ENCODE results near the gene KCNQ5. TPM values are rescaled to one million over a fixed set of nuclear protein-coding genes. Genes with fewer than 3 reads are reported as not detected.

Gene KCNQ5
- total RNA-seq, 4 donors from 2014 or later = 0.14 to 1.2 (median 0.48) TPM; not detected in 1

DNA sequence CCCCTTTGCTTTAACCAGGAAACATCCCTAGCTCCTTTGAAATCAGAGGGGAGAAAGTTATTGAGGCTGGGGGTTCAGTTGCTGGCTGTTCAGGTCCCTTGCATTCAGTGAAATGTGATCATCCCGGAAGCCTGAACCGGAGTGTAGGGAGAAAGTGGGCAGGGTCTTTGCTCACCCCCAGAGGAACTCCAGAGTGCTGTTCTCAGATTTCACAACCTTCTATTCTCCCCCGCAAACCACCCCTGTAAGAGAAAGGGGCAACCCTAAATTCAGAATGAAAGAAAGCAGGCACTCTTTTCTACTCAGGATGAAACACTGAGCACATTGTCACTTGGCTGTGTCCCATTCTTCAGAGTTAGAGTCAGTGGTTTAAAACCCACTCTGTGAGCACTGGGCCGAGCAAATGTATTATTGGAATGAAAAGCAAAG is 463.6 kb downstream of the KCNQ5 start:
- no peaks in the 10 kb centered on the region for H3K9me3 ChIP-seq
- in situ Hi-C loops (cut with MboI; ENCODE audit: low pct_ligation_motif_present in 1 of 4, low pct_unique_long_range_greater_than_20kb in 1 of 4, low sequenced_read_pairs in 3 of 4) = no loop called here
- no peaks in the 10 kb centered on the region for H3K4me1 ChIP-seq
- H3K4me3 ChIP-seq = no peak overlapping the region
- no peaks in the 10 kb centered on the region for H3K27me3 ChIP-seq
- TF ChIP-seq, protein P1, sequence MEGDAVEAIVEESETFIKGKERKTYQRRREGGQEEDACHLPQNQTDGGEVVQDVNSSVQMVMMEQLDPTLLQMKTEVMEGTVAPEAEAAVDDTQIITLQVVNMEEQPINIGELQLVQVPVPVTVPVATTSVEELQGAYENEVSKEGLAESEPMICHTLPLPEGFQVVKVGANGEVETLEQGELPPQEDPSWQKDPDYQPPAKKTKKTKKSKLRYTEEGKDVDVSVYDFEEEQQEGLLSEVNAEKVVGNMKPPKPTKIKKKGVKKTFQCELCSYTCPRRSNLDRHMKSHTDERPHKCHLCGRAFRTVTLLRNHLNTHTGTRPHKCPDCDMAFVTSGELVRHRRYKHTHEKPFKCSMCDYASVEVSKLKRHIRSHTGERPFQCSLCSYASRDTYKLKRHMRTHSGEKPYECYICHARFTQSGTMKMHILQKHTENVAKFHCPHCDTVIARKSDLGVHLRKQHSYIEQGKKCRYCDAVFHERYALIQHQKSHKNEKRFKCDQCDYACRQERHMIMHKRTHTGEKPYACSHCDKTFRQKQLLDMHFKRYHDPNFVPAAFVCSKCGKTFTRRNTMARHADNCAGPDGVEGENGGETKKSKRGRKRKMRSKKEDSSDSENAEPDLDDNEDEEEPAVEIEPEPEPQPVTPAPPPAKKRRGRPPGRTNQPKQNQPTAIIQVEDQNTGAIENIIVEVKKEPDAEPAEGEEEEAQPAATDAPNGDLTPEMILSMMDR (IDR thresholded peaks at IDR 0.05) = no peak
- no peak for TF ChIP-seq POLR2AphosphoS5 (IDR thresholded peaks at IDR 0.05)
- no peak for TF ChIP-seq POLR2A (IDR thresholded peaks at IDR 0.05)
- no peak for DNase-seq
- H3K36me3 ChIP-seq = no peaks in the 10 kb centered on the region
- 24 to 51% methylated on average over 2 to 4 of the region's 4 CpGs for WGBS, 2 donors (ENCODE audit: low coverage in 1 of 2)
- intact Hi-C loops (cut with DNase I; ENCODE audit: low total_unique reads) = no loop called here
- H3K27ac ChIP-seq = no peak overlapping the region

DNA sequence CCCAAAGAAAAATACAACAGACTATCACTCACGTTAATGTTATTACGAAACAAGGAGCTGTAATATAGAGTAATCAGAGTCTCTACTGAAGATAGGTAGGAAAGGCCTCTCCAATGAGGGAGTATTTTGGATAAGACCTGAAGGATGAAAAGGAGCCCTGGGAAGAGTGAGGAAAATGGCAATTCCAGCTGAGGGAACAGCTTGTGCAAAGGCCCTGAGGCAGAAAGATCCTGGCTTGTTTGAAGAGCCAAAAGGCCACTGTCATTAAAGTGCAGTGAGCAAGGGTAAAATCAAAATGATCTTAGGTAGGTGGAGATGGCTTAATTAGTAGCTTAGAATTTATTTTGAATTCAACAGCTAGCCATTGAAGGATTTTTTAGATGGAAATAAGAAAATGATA is 464.9 kb downstream of the KCNQ5 start:
- intact Hi-C loops (cut with DNase I; ENCODE audit: low total_unique reads) (no loop called here), in situ Hi-C loops (cut with MboI; ENCODE audit: low pct_ligation_motif_present in 1 of 4, low pct_unique_long_range_greater_than_20kb in 1 of 4, low sequenced_read_pairs in 3 of 4) (no loop called here)
- no peaks in the 10 kb centered on the region for H3K27me3 ChIP-seq
- no peak overlapping the region for H3K27ac ChIP-seq
- H3K9me3 ChIP-seq = no peaks in the 10 kb centered on the region
- no peaks in the 10 kb centered on the region for H3K36me3 ChIP-seq
- WGBS, 2 donors (ENCODE audit: low coverage in 1 of 2) = 75 to 85% methylated on average over 2 of the region's 2 CpGs
- H3K4me1 ChIP-seq = no peaks in the 10 kb centered on the region
- DNase-seq = no peak
- TF ChIP-seq POLR2A (IDR thresholded peaks at IDR 0.05) (no peak), POLR2AphosphoS5 (IDR thresholded peaks at IDR 0.05) (no peak), EP300 (IDR thresholded peaks at IDR 0.05; ENCODE audit: low read depth) (no peak)
- TF ChIP-seq, protein P1 (IDR thresholded peaks at IDR 0.05) = no peak
- H3K4me3 ChIP-seq = no peak overlapping the region

DNA sequence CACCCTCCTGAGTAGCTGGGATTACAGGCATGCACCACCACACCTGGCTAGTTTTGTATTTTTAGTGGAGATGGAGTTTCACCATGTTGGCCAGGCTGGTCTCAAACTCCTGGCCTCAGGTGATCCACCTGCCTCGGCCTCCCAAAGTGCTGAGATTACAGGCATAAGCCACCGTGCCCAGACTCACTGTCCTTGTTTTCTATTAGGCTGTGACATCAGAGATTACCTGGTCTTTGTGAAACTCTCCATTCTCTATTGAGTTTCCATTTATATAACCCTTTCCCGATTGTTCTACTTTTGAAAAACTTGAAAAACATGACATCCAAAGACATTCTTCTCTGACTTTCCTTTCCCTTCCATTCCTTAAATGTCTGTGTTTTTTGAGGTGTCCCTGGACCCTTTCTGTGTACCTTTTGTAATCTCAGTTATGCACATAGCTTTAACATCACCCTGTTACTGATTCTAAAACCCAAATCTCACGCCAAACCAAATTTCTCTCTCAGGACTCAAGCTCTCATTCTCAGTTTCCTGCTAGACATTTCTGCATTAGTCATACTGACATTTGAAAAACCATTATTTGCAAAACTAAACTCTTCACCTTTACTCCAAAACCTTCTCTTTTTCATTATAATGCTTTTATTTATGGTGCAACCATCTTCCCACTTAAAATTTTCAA is 466.4 kb downstream of the KCNQ5 start:
- H3K4me3 ChIP-seq = no peak overlapping the region
- no peak for DNase-seq
- intact Hi-C loops (cut with DNase I; ENCODE audit: low total_unique reads) (no loop called here), in situ Hi-C loops (cut with MboI; ENCODE audit: low pct_ligation_motif_present in 1 of 4, low pct_unique_long_range_greater_than_20kb in 1 of 4, low sequenced_read_pairs in 3 of 4) (no loop called here)
- H3K36me3 ChIP-seq = no peaks in the 10 kb centered on the region
- H3K27me3 ChIP-seq = no peaks in the 10 kb centered on the region
- H3K4me1 ChIP-seq = no peaks in the 10 kb centered on the region
- no peaks in the 10 kb centered on the region for H3K9me3 ChIP-seq
- WGBS, 2 donors (ENCODE audit: low coverage in 1 of 2) = 77 to 92% methylated on average over 2 to 4 of the region's 4 CpGs
- no peak overlapping the region for H3K27ac ChIP-seq
- TF ChIP-seq POLR2A (IDR thresholded peaks at IDR 0.05) = no peak
- TF ChIP-seq EP300 (IDR thresholded peaks at IDR 0.05; ENCODE audit: low read depth) = no peak
- TF ChIP-seq, protein P1 (IDR thresholded peaks at IDR 0.05) = no peak
- TF ChIP-seq POLR2AphosphoS5 (IDR thresholded peaks at IDR 0.05) = no peak

DNA sequence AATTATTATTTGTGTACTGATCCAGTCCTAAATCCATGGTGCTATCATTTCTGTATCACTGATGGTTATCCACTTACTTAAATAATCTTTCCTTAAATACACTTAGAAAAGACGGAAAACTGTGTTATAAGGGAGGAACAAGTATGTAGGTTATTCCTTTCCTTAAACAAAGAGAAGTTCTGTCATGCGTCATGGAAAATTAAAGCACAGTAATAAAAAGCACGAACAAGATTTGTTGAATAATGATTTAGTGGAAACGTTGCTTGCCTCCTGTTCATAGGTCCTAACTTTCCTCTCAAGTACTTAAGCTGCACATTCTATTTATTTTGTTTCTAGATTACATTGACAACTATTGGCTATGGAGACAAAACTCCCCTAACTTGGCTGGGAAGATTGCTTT is 483.1 kb downstream of the KCNQ5 start:
- TF ChIP-seq, protein P1 (IDR thresholded peaks at IDR 0.05) = no peak
- TF ChIP-seq POLR2A (IDR thresholded peaks at IDR 0.05) = no peak
- no peak for TF ChIP-seq EP300 (IDR thresholded peaks at IDR 0.05; ENCODE audit: low read depth)
- no peak for TF ChIP-seq POLR2AphosphoS5 (IDR thresholded peaks at IDR 0.05)
- intact Hi-C loops (cut with DNase I; ENCODE audit: low total_unique reads) (no loop called here), in situ Hi-C loops (cut with MboI; ENCODE audit: low pct_ligation_motif_present in 1 of 4, low pct_unique_long_range_greater_than_20kb in 1 of 4, low sequenced_read_pairs in 3 of 4) (loop anchor here in 1 of 4 donors (25.0 kb wide), 1 partner anchor 493 kb away; the partner anchor contains the start of gene KCNQ5)
- Histone ChIP-seq H3K4me3 (no peak overlapping the region), H3K36me3 (no peaks in the 10 kb centered on the region), H3K9me3 (no peaks in the 10 kb centered on the region), H3K4me1 (no peaks in the 10 kb centered on the region), H3K27me3 (no peaks in the 10 kb centered on the region), H3K27ac (no peak overlapping the region)
- DNase-seq = no peak
- 43 to 69% methylated on average over 4 of the region's 4 CpGs for WGBS, 2 donors (ENCODE audit: low coverage in 1 of 2)

All from transverse colon (tissue), 4 donors.